HEK293 (cell line): ENCODE data around the gene AFF3.
A peak's percentile ranks its signal among the peaks of the same experiment; 100 is the strongest.

ENCODE experiments used
- CTCF ChIA-PET: fragments of 350-600 bp; formaldehyde crosslinking; extraction: SDS; loops from one replicate; lab custom pipeline; 2021; ENCODE audit warnings: antibody characterized with exemption; lab: Yijun Ruan, JAX
- POLR2A ChIA-PET: fragments of 300-600 bp; formaldehyde crosslinking; extraction: SDS; loops from one replicate; lab custom pipeline; 2020; ENCODE audit warnings: antibody characterized with exemption, inconsistent platforms; lab: Yijun Ruan, JAX
- H3K27ac ChIP-seq: fragments of 200-500 bp; sonication (Bioruptor generic); 2 replicates; pipeline ENCODE4 v1.5.1; 2014; ENCODE audit warnings: low read depth, low read length, control low read depth, inconsistent platforms; ENCODE audit errors: extremely low read depth
- H3K36me3 ChIP-seq, 2 experiments: fragments of 200-500 bp in 1 of 2; sonication (Bioruptor generic) in 1 of 2; 1 replicate in 1 of 2; 2 replicates in 1 of 2; pipeline ENCODE4 v1.5.1; 2014 to 2017; ENCODE audit warnings: inconsistent platforms in 2 of 2, low read length in 2 of 2; ENCODE audit not compliant: control insufficient read depth in 2 of 2, insufficient read depth in 1 of 2
- H3K4me1 ChIP-seq: fragments of 200-500 bp; sonication (Bioruptor generic); 2 replicates; pipeline ENCODE4 v1.5.1; 2014; ENCODE audit warnings: mild to moderate bottlenecking, low read length, inconsistent platforms; ENCODE audit not compliant: control insufficient read depth, insufficient read depth
- H3K4me3 ChIP-seq: 2 replicates; pipeline ENCODE4 v1.5.1; 2011; ENCODE audit warnings: low read depth, mild to moderate bottlenecking, control low read depth, low read length, moderate library complexity
- H3K9me3 ChIP-seq: fragments of 200-500 bp; sonication (Bioruptor generic); 2 replicates; pipeline ENCODE4 v1.5.1; 2014; ENCODE audit warnings: low read depth, low read length, inconsistent platforms; ENCODE audit not compliant: control insufficient read depth, insufficient read depth
- BCL11B ChIP-seq: fragments of 450-650 bp; formaldehyde crosslinking; IDR thresholded peaks from 2 replicates; pipeline ENCODE4 v1.5.1; 2016; ENCODE audit warnings: low read depth, missing biosample characterization, missing genetic modification characterization
- FEZF1 ChIP-seq: fragments of 450-650 bp; formaldehyde crosslinking; IDR thresholded peaks from 2 replicates; pipeline ENCODE4 v1.5.1; 2016; ENCODE audit warnings: missing biosample characterization, missing genetic modification characterization
- HIC1 ChIP-seq: fragments of 450-650 bp; formaldehyde crosslinking; IDR thresholded peaks from 2 replicates; pipeline ENCODE4 v1.5.1; 2016; ENCODE audit warnings: missing biosample characterization, missing genetic modification characterization
- MZF1 ChIP-seq: fragments of 450-650 bp; formaldehyde crosslinking; IDR thresholded peaks from 2 replicates; pipeline ENCODE4 v1.5.1; 2017; ENCODE audit warnings: missing biosample characterization, missing genetic modification characterization, borderline replicate concordance
- OSR2 ChIP-seq: fragments of 450-650 bp; formaldehyde crosslinking; IDR thresholded peaks from 2 replicates; pipeline ENCODE4 v1.5.1; 2016; ENCODE audit warnings: missing biosample characterization, missing genetic modification characterization
- OVOL3 ChIP-seq: fragments of 450-650 bp; formaldehyde crosslinking; IDR thresholded peaks from 2 replicates; pipeline ENCODE4 v1.5.1; 2016; ENCODE audit warnings: missing biosample characterization, missing genetic modification characterization
- PRDM6 ChIP-seq: fragments of 450-650 bp; formaldehyde crosslinking; IDR thresholded peaks from 2 replicates; pipeline ENCODE4 v1.5.1; 2017; ENCODE audit warnings: missing biosample characterization, missing genetic modification characterization
- TCF7L2 ChIP-seq: IDR thresholded peaks from 2 replicates; pipeline ENCODE4 v1.6.1; 2011; ENCODE audit warnings: low read depth, mild to moderate bottlenecking, inconsistent platforms, low read length, moderate library complexity, borderline replicate concordance
- TRIM28 ChIP-seq: IDR thresholded peaks from 2 replicates; pipeline ENCODE4 v1.6.1; 2011; ENCODE audit warnings: low read length, control low read depth, borderline replicate concordance
- WT1 ChIP-seq: fragments of 450-650 bp; formaldehyde crosslinking; IDR thresholded peaks from 2 replicates; pipeline ENCODE4 v1.5.1; 2016; ENCODE audit warnings: missing biosample characterization, missing genetic modification characterization
- ZNF248 ChIP-seq: fragments of 450-650 bp; formaldehyde crosslinking; IDR thresholded peaks from 2 replicates; pipeline ENCODE4 v1.5.1; 2017; ENCODE audit warnings: missing biosample characterization, missing genetic modification characterization
- ZNF341 ChIP-seq: fragments of 450-650 bp; formaldehyde crosslinking; IDR thresholded peaks from 2 replicates; pipeline ENCODE4; 2016; ENCODE audit warnings: low read depth, missing biosample characterization, missing genetic modification characterization
- ZNF416 ChIP-seq: fragments of 450-650 bp; formaldehyde crosslinking; IDR thresholded peaks from 2 replicates; pipeline ENCODE4 v1.5.1; 2016; ENCODE audit warnings: missing biosample characterization, missing genetic modification characterization
- ZNF423 ChIP-seq: fragments of 450-650 bp; formaldehyde crosslinking; IDR thresholded peaks from 2 replicates; pipeline ENCODE4 v1.5.1; 2016; ENCODE audit warnings: missing biosample characterization, missing genetic modification characterization
- ZNF654 ChIP-seq: fragments of 450-650 bp; formaldehyde crosslinking; IDR thresholded peaks from 2 replicates; pipeline ENCODE4 v1.5.1; 2016; ENCODE audit warnings: low read depth, missing biosample characterization, missing genetic modification characterization
- ZNF792 ChIP-seq: fragments of 450-650 bp; formaldehyde crosslinking; IDR thresholded peaks from 2 replicates; pipeline ENCODE4 v1.5.1; 2016; ENCODE audit warnings: missing biosample characterization, missing genetic modification characterization
- ZNF843 ChIP-seq: fragments of 450-650 bp; formaldehyde crosslinking; IDR thresholded peaks from 2 replicates; pipeline ENCODE4 v1.5.1; 2016; ENCODE audit warnings: missing biosample characterization, missing genetic modification characterization
- TF ChIP-seq, protein P1 (sequence below): fragments of 450-650 bp; formaldehyde crosslinking; IDR thresholded peaks from 2 replicates; pipeline ENCODE4 v1.5.1; 2016; ENCODE audit warnings: missing biosample characterization, missing genetic modification characterization
- TF ChIP-seq, protein P2 (sequence below): fragments of 450-650 bp; formaldehyde crosslinking; IDR thresholded peaks from 2 replicates; pipeline ENCODE4 v1.5.1; 2016; ENCODE audit warnings: missing biosample characterization, missing genetic modification characterization
- TF ChIP-seq, protein P3 (sequence below): fragments of 450-650 bp; formaldehyde crosslinking; IDR thresholded peaks from 2 replicates; pipeline ENCODE4 v1.5.1; 2016; ENCODE audit warnings: missing biosample characterization, missing genetic modification characterization
- TF ChIP-seq, protein P4 (sequence below): fragments of 450-650 bp; formaldehyde crosslinking; IDR thresholded peaks from 2 replicates; pipeline ENCODE4 v1.5.1; 2017; ENCODE audit warnings: missing biosample characterization, missing genetic modification characterization

AFF3 gene

DNA sequence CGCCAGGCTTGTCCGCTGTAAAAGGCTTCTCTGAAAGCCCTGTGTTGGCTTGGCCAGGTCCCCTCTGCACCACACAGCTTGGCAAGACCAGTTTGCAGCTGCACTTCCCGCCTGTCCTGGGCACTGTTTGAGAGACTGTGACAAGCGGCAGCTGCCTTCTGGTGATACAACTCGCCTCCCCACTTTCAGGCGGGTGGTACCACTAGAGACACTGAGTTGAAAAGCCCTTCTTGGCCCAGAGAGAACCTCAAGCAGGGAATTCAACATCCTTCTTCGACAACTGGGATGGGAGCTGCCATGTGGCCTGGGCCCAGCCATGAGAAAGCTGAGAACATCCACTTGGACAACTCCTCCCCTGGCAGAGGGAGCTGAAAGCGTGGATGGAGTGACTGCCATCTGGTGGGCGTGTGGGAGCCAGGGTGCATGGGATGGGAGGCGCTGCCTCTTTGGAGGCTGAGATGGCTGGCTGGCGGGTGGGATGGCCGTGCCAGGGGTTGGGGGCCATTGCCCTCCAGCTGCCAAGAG, 527.1 kb downstream of the AFF3 start:
- H3K4me1 ChIP-seq = no peaks in the 10 kb centered on the region
- no peaks in the 10 kb centered on the region for H3K36me3 ChIP-seq
- TF ChIP-seq ZNF416 (tag by site-specific recombination) (no peak), ZNF792 (no peak), ZNF654 (tag by site-specific recombination) (peak; percentile 12; the same call in 1 of the 2 replicates)
- TF ChIP-seq, protein P1, sequence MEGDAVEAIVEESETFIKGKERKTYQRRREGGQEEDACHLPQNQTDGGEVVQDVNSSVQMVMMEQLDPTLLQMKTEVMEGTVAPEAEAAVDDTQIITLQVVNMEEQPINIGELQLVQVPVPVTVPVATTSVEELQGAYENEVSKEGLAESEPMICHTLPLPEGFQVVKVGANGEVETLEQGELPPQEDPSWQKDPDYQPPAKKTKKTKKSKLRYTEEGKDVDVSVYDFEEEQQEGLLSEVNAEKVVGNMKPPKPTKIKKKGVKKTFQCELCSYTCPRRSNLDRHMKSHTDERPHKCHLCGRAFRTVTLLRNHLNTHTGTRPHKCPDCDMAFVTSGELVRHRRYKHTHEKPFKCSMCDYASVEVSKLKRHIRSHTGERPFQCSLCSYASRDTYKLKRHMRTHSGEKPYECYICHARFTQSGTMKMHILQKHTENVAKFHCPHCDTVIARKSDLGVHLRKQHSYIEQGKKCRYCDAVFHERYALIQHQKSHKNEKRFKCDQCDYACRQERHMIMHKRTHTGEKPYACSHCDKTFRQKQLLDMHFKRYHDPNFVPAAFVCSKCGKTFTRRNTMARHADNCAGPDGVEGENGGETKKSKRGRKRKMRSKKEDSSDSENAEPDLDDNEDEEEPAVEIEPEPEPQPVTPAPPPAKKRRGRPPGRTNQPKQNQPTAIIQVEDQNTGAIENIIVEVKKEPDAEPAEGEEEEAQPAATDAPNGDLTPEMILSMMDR (tag by site-specific recombination) = 0 out of 2 replicates have a peak, but pooled peaks have one; percentile 32
- TF ChIP-seq, protein P2, sequence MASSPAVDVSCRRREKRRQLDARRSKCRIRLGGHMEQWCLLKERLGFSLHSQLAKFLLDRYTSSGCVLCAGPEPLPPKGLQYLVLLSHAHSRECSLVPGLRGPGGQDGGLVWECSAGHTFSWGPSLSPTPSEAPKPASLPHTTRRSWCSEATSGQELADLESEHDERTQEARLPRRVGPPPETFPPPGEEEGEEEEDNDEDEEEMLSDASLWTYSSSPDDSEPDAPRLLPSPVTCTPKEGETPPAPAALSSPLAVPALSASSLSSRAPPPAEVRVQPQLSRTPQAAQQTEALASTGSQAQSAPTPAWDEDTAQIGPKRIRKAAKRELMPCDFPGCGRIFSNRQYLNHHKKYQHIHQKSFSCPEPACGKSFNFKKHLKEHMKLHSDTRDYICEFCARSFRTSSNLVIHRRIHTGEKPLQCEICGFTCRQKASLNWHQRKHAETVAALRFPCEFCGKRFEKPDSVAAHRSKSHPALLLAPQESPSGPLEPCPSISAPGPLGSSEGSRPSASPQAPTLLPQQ (tag by site-specific recombination) = peak; percentile 45; the same call in 1 of the 2 replicates
- TF ChIP-seq, all 188 proteins: peak for 3
- ChIA-PET CTCF (no interaction called here), POLR2A (no interaction called here)
- H3K4me3 ChIP-seq = no peak overlapping the region
- H3K9me3 ChIP-seq = no peaks in the 10 kb centered on the region
- no peak overlapping the region for H3K27ac ChIP-seq

- no peaks in the 10 kb centered on the region for H3K4me1 ChIP-seq
- TF ChIP-seq WT1 (tag by site-specific recombination) = peak; percentile 84
- peak; percentile 37; the same call in 1 of the 2 replicates for TF ChIP-seq OVOL3 (tag by site-specific recombination)
- no peak for TF ChIP-seq BCL11B (tag by site-specific recombination)
- no peak for TF ChIP-seq ZNF248 (tag by site-specific recombination)
- TF ChIP-seq TRIM28 = peak; percentile 73; the same call in 1 of the 2 replicates
- peak; percentile 60; the same call in 1 of the 2 replicates for TF ChIP-seq ZNF843 (tag by site-specific recombination)
- peak; percentile 25; the same call in 1 of the 2 replicates for TF ChIP-seq FEZF1
- 0 out of 2 replicates have a peak, but pooled peaks have one; percentile 22 for TF ChIP-seq HIC1 (tag by site-specific recombination)
- peak; percentile 56; the same call in 1 of the 2 replicates for TF ChIP-seq OSR2 (tag by site-specific recombination)
- TF ChIP-seq TCF7L2 = no peak
- TF ChIP-seq, protein P3, sequence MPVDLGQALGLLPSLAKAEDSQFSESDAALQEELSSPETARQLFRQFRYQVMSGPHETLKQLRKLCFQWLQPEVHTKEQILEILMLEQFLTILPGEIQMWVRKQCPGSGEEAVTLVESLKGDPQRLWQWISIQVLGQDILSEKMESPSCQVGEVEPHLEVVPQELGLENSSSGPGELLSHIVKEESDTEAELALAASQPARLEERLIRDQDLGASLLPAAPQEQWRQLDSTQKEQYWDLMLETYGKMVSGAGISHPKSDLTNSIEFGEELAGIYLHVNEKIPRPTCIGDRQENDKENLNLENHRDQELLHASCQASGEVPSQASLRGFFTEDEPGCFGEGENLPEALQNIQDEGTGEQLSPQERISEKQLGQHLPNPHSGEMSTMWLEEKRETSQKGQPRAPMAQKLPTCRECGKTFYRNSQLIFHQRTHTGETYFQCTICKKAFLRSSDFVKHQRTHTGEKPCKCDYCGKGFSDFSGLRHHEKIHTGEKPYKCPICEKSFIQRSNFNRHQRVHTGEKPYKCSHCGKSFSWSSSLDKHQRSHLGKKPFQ (tag by site-specific recombination) = 0 out of 2 replicates have a peak, but pooled peaks have one; percentile 31
- TF ChIP-seq ZNF423 (tag by site-specific recombination) = peak; percentile 72; the same call in 1 of the 2 replicates
- TF ChIP-seq, protein P4, sequence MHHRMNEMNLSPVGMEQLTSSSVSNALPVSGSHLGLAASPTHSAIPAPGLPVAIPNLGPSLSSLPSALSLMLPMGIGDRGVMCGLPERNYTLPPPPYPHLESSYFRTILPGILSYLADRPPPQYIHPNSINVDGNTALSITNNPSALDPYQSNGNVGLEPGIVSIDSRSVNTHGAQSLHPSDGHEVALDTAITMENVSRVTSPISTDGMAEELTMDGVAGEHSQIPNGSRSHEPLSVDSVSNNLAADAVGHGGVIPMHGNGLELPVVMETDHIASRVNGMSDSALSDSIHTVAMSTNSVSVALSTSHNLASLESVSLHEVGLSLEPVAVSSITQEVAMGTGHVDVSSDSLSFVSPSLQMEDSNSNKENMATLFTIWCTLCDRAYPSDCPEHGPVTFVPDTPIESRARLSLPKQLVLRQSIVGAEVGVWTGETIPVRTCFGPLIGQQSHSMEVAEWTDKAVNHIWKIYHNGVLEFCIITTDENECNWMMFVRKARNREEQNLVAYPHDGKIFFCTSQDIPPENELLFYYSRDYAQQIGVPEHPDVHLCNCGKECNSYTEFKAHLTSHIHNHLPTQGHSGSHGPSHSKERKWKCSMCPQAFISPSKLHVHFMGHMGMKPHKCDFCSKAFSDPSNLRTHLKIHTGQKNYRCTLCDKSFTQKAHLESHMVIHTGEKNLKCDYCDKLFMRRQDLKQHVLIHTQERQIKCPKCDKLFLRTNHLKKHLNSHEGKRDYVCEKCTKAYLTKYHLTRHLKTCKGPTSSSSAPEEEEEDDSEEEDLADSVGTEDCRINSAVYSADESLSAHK = peak; percentile 82
- TF ChIP-seq PRDM6 (tag by site-specific recombination) = peak; percentile 78
- peak; percentile 20; the same call in 1 of the 2 replicates for TF ChIP-seq MZF1 (tag by site-specific recombination)
- TF ChIP-seq ZNF341 = peak; percentile 75
- no peaks in the 10 kb centered on the region for H3K9me3 ChIP-seq
- H3K36me3 ChIP-seq = no peaks in the 10 kb centered on the region
- POLR2A ChIA-PET = no interaction called here
- H3K27ac ChIP-seq = no peak overlapping the region
- CTCF ChIA-PET = no interaction called here
- H3K4me3 ChIP-seq = no peak overlapping the region
Measured at GRCh38 chr2:99613980-99614379, 528.4 kb downstream of the AFF3 start.
